DOHH2 (cell line): ENCODE data around the gene CR1L.

Source experiments
- CTCF ChIP-seq: fragments of 200-600 bp; sonication (generic); IDR thresholded peaks from one replicate; pipeline ENCODE4 v1.5.1; 2014; ENCODE audit warnings: antibody characterized with exemption, mild to moderate bottlenecking, low read depth, low read length; ENCODE audit not compliant: poor library complexity, severe bottlenecking
- EZH2phosphoT487 ChIP-seq: fragments of 200-600 bp; sonication (generic); IDR thresholded peaks from 2 replicates; pipeline ENCODE4 v1.6.1; 2017; ENCODE audit warnings: borderline replicate concordance, mild to moderate bottlenecking, antibody characterized with exemption, low read length, moderate library complexity, mixed read lengths

GRCh38 chr1:207744000-207744534 is 99.1 kb downstream of the CR1L start:
- TF ChIP-seq EZH2phosphoT487 (no peak), CTCF (no peak)
